Karpas-422 (cell line): ENCODE data around the gene MAP4K3. TPM values are rescaled to one million over a fixed set of nuclear protein-coding genes. Genes with fewer than 3 reads are reported as not detected.

Source experiments
- DNase-seq: peaks from one replicate; pipeline ENCODE4 v3.0.0-alpha.2; 2015
- H2AFZ ChIP-seq: fragments of 200-600 bp; sonication (generic); 2 replicates; pipeline ENCODE4 v1.6.1; 2014; ENCODE audit warnings: antibody characterized with exemption, low read length, mixed read lengths
- H3K27ac ChIP-seq: fragments of 200-600 bp; sonication (generic); 2 replicates; pipeline ENCODE4 v1.5.1; 2014; ENCODE audit warnings: mild to moderate bottlenecking, low read length, moderate library complexity
- H3K27me3 ChIP-seq: fragments of 200-600 bp; sonication (generic); 2 replicates; pipeline ENCODE4 v1.6.1; 2014; ENCODE audit warnings: low read length, mixed read lengths
- H3K36me3 ChIP-seq: fragments of 200-600 bp; sonication (generic); 2 replicates; pipeline ENCODE4 v1.6.1; 2014; ENCODE audit warnings: low read length, mixed read lengths; ENCODE audit not compliant: insufficient read depth
- H3K4me1 ChIP-seq: fragments of 200-600 bp; sonication (generic); 2 replicates; pipeline ENCODE4 v1.6.1; 2014; ENCODE audit warnings: mild to moderate bottlenecking, low read length, mixed read lengths
- H3K4me2 ChIP-seq: fragments of 200-600 bp; sonication (generic); 2 replicates; pipeline ENCODE4 v1.6.1; 2014; ENCODE audit warnings: low read length, low read depth, mild to moderate bottlenecking; ENCODE audit not compliant: poor library complexity, severe bottlenecking
- H3K4me3 ChIP-seq: fragments of 200-600 bp; sonication (generic); 2 replicates; pipeline ENCODE4 v1.5.1; 2014; ENCODE audit warnings: mild to moderate bottlenecking, antibody characterized with exemption, low read length, mixed read lengths
- H3K79me2 ChIP-seq: fragments of 200-600 bp; sonication (generic); 2 replicates; pipeline ENCODE4 v1.6.1; 2014; ENCODE audit warnings: mild to moderate bottlenecking, low read length, mixed read lengths
- H3K9ac ChIP-seq: fragments of 200-600 bp; sonication (generic); 2 replicates; pipeline ENCODE4 v1.6.0; 2014; ENCODE audit warnings: low read length
- H3K9me2 ChIP-seq: fragments of 200-600 bp; sonication (generic), shearing (Covaris generic); replicated peaks from 2 replicates; pipeline ENCODE4 v1.6.0; 2014; ENCODE audit warnings: mild to moderate bottlenecking, low read length, moderate library complexity; ENCODE audit not compliant: insufficient read depth
- H3K9me3 ChIP-seq: fragments of 300-700, 200-600 bp; sonication (generic); 2 replicates; pipeline ENCODE4 v1.6.1; 2014; ENCODE audit warnings: low read length, mixed read lengths
- H4K20me1 ChIP-seq: fragments of 200-600 bp; sonication (generic); 2 replicates; pipeline ENCODE4 v1.6.1; 2014; ENCODE audit warnings: mild to moderate bottlenecking, antibody characterized with exemption, low read length, low read depth; ENCODE audit not compliant: insufficient read depth
- total RNA-seq: library from RNA; depleted of rRNA; stranded (reverse); fragments of >200 nt; shearing (Covaris generic); gene quantifications from 2 replicates; pipeline ENCODE4 v1.2.3, GENCODE V29; 2014; ENCODE audit warnings: low replicate concordance

The MAP4K3 gene
- total RNA-seq, 1 experiment from 2014 or later, result 11.5 TPM

DNA sequence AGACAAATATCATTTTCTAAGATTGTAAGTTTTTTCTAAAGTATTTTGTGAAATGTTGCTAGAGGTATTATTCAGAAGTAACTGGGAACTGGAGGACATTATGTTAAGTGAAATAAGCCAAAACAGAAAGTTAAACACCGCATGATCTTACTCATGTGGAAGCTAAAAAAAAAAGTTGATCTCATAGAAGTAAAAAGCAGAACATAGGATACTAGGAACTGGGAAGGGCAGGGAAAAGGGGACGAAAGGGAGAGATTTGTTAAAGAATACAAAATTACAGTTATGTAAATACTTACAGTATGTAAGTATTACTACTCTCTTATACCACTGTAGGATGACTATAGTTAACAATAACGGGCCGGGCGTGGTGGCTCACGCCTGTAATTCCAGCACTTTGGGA lies 146.7 kb downstream of the MAP4K3 start:
- Histone ChIP-seq H3K36me3 (no peaks in the 10 kb centered on the region), H3K79me2 (no peaks in the 10 kb centered on the region), H3K4me2 (no peak overlapping the region), H3K27ac (no peak overlapping the region), H3K9me2 (no peaks in the 10 kb centered on the region), H3K9me3 (no peaks in the 10 kb centered on the region), H3K27me3 (no peaks in the 10 kb centered on the region), H4K20me1 (no peaks in the 10 kb centered on the region), H3K9ac (no peak overlapping the region), H3K4me3 (no peak overlapping the region), H2AFZ (no peak overlapping the region), H3K4me1 (peaks cover 6% of the 10 kb centered on the region)
- DNase-seq, result no peak

DNA sequence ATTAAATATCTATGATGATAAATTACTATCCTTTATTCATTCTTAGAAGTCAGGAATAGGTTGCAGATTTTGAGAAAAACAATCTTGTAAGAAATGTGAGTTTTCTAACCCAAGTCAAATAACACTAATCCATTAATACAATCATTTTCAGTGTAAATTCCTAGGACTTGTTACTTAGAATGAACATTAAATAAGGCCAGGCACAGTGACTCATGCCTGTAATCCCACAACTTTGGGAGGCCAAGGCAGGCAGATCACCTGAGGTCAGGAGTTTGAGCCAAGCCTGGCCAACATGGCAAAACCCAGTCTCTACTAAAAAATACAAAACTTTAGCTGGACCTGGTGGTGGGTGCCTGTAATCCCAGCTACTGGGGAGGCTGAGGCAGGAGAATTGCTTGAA lies 147.5 kb downstream of the MAP4K3 start:
- no peak overlapping the region for H3K4me2 ChIP-seq
- no peak overlapping the region for H2AFZ ChIP-seq
- no peaks in the 10 kb centered on the region for H4K20me1 ChIP-seq
- H3K9me3 ChIP-seq, result no peaks in the 10 kb centered on the region
- no peak overlapping the region for H3K9ac ChIP-seq
- no peaks in the 10 kb centered on the region for H3K79me2 ChIP-seq
- H3K36me3 ChIP-seq, result no peaks in the 10 kb centered on the region
- H3K9me2 ChIP-seq, result no peaks in the 10 kb centered on the region
- H3K4me3 ChIP-seq, result no peak overlapping the region
- no peaks in the 10 kb centered on the region for H3K27me3 ChIP-seq
- peaks cover 4% of the 10 kb centered on the region for H3K4me1 ChIP-seq
- no peak overlapping the region for H3K27ac ChIP-seq
- no peak for DNase-seq

DNA sequence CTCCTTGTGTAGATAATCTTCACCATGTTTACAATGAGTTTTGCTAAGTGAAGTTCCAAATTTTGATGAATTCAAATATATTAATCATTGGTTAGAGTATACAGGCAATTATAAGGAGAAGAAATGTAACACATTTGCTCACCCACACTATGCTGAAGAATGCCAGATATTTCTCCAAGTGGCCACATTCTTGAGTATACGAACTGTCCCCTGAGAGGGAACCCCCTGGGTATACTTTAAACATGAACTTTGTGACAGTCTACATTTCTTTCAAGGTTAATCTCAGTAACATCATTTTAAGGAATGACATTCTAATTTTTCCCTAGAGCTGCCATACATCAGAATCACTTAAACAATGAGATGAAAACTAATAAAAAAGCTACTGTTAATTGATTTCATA lies 153.5 kb downstream of the MAP4K3 start:
- Histone ChIP-seq H3K9me3 (no peaks in the 10 kb centered on the region), H3K27ac (peak overlapping the region; percentile 62), H3K4me2 (peak overlapping the region; percentile 58), H3K79me2 (no peaks in the 10 kb centered on the region), H2AFZ (no peak overlapping the region), H3K27me3 (no peaks in the 10 kb centered on the region), H3K4me1 (peaks cover 29% of the 10 kb centered on the region), H3K36me3 (no peaks in the 10 kb centered on the region), H3K9ac (no peak overlapping the region), H4K20me1 (no peaks in the 10 kb centered on the region), H3K9me2 (no peaks in the 10 kb centered on the region), H3K4me3 (no peak overlapping the region)
- DNase-seq, result no peak

DNA sequence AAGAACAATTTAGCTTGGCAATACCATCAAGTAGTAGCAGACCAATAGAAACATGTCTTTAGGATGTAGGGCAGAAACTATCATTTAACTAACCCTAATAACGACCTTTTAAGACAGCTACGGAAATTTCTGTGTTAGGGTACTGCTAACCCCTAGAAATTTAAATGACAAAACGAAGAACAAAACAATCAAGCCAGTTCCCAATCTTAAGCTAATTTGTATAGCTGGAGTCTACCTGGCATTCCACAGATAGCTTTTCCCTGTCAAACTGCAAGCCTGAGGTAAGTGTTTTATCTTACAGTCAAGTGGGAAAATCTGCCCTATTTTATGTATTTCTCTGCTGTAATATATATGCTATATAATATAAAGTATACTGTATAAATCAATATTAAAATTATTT lies 155.7 kb downstream of the MAP4K3 start:
- no peaks in the 10 kb centered on the region for H3K79me2 ChIP-seq

DNA sequence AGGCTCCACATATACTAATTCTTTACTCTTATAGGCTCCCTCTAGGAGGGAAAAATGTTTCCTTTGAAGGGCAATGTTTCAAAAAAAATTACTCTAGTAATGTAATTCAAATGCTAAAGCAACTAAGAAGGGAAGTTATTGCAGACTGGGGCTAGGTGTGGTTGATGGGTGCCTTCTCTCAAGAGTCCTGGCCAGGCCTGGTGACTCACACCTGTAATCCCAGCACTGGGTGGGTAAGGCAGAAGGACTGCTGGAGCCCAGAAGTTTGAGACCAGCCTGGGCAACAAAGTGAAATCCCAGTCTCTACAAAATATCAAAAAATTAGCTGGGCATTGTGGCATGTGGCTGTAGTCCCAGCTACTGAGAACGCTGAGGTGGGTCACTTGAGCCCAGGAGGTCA lies 162.1 kb downstream of the MAP4K3 start:
- H3K79me2 ChIP-seq, result no peaks in the 10 kb centered on the region
- no peaks in the 10 kb centered on the region for H3K27me3 ChIP-seq
- no peak overlapping the region for H3K4me3 ChIP-seq
- peaks cover 7% of the 10 kb centered on the region for H3K4me1 ChIP-seq
- no peaks in the 10 kb centered on the region for H4K20me1 ChIP-seq
- no peaks in the 10 kb centered on the region for H3K9me3 ChIP-seq
- H2AFZ ChIP-seq, result no peak overlapping the region
- H3K27ac ChIP-seq, result no peak overlapping the region
- no peak for DNase-seq
- no peak overlapping the region for H3K4me2 ChIP-seq
- no peaks in the 10 kb centered on the region for H3K36me3 ChIP-seq
- H3K9ac ChIP-seq, result no peak overlapping the region
- H3K9me2 ChIP-seq, result no peaks in the 10 kb centered on the region

More for the DNA sequence above, 155.7 kb downstream of the MAP4K3 start:
- no peak overlapping the region for H3K4me2 ChIP-seq
- no peak overlapping the region for H3K27ac ChIP-seq
- H3K4me1 ChIP-seq, result peaks cover 29% of the 10 kb centered on the region
- H3K36me3 ChIP-seq, result no peaks in the 10 kb centered on the region
- H3K9me2 ChIP-seq, result no peaks in the 10 kb centered on the region
- H3K9ac ChIP-seq, result no peak overlapping the region
- H3K9me3 ChIP-seq, result no peaks in the 10 kb centered on the region
- DNase-seq, result no peak
- H3K27me3 ChIP-seq, result no peaks in the 10 kb centered on the region
- no peaks in the 10 kb centered on the region for H4K20me1 ChIP-seq
- no peak overlapping the region for H3K4me3 ChIP-seq
- H2AFZ ChIP-seq, result no peak overlapping the region

DNA sequence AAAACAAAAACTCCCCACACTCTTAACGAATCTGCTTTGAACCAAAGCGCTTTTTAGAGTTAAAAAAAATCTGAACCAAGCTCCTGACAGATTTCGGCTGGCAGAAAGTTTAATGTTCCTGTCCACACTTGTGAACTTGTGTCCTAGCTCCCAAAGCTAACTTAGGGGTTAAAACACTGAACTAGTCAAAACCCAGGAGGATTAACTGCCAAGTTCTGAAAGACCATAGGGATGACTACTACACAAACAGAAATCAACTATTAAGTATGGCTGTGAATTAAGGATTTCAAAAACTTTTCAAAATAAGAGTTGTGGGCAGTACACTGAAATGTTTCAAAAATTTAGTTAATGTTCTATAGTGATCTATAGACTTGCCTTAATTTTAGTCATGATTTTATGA lies 167.1 kb downstream of the MAP4K3 start:
- Histone ChIP-seq H3K9me2 (no peaks in the 10 kb centered on the region), H3K79me2 (no peaks in the 10 kb centered on the region), H3K27me3 (no peaks in the 10 kb centered on the region), H3K4me1 (peaks cover 26% of the 10 kb centered on the region), H2AFZ (no peak overlapping the region), H3K4me3 (no peak overlapping the region), H3K27ac (no peak overlapping the region), H4K20me1 (no peaks in the 10 kb centered on the region), H3K9me3 (no peaks in the 10 kb centered on the region), H3K4me2 (no peak overlapping the region), H3K9ac (no peak overlapping the region), H3K36me3 (no peaks in the 10 kb centered on the region)
- DNase-seq, result no peak

DNA sequence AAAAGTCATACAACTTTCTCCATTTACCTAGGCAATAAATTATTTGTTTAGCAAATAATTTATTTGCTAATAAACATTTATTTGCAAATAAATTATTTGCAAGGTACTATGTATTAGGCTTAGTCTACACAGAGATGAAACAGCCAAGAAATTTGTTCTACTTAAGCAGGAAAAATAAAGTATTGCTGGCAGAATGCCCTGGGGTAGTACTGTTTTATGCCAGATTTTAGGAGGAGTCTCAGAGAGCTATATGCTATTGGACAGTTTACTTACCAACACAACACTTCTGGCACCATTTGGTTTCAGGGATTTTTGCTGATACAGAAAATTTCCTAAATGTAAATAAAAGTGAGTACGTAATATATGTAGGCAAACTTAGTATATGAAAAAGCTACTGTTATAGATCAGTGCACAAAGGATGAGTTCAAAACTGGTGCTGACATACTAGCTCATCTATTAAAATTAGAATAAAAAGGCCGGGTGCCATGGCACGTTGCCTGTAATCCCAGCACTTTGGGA lies 170.1 kb downstream of the MAP4K3 start:
- Histone ChIP-seq H3K27ac (no peak overlapping the region), H4K20me1 (no peaks in the 10 kb centered on the region), H3K79me2 (no peaks in the 10 kb centered on the region), H3K4me3 (no peak overlapping the region), H3K27me3 (no peaks in the 10 kb centered on the region), H3K36me3 (no peaks in the 10 kb centered on the region), H3K9ac (no peak overlapping the region), H2AFZ (no peak overlapping the region), H3K4me2 (no peak overlapping the region), H3K9me3 (no peaks in the 10 kb centered on the region), H3K9me2 (no peaks in the 10 kb centered on the region), H3K4me1 (peaks cover 38% of the 10 kb centered on the region)
- DNase-seq, result no peak

DNA sequence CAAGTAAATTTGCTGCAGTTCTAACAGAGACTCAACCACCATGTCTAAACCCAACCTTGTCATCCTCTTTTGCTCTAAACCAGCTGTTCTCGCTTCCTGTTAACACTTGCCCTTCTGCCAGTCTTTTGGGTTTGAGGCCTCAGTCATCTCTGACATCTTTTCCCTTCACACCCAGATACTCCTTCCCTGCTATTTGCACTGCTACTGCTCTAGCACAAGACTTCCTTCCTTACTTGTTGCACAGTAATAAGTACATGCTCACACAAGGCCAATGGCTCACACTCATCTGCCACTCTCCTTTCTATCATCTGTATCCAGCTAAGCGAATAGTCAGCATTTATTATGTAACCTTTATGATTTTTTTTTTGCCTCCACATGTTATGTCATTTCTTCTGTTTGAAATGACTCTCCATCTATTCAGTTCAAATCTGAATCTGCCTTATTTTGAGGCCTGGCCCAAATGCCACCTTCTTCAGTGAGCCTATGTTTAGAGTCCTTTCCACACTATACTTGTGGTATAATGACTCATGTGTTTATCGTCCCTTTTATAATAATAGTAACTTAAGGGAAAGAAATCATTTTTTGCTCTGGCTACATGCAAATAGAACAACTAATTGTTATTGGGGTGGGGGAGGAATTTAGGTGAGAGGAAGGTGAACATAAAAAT lies 170.8 kb downstream of the MAP4K3 start:
- Histone ChIP-seq H3K9ac (no peak overlapping the region), H3K36me3 (no peaks in the 10 kb centered on the region), H4K20me1 (no peaks in the 10 kb centered on the region), H3K9me2 (no peaks in the 10 kb centered on the region), H3K27ac (peak overlapping the region; percentile 89), H3K9me3 (no peaks in the 10 kb centered on the region), H3K79me2 (no peaks in the 10 kb centered on the region), H3K27me3 (no peaks in the 10 kb centered on the region), H3K4me1 (peaks cover 42% of the 10 kb centered on the region), H3K4me2 (peak overlapping the region; percentile 66), H2AFZ (peak overlapping the region; percentile 89), H3K4me3 (no peak overlapping the region)
- peak; percentile 67 for DNase-seq
